ENCODE results near the gene RBL2. TPM values are rescaled to one million over a fixed set of nuclear protein-coding genes. Genes with fewer than 3 reads are reported as not detected.

The RBL2 gene
- total and polyA plus RNA-seq, 2 of the 8 experiments (the other 6 are each of a cell fraction or from before 2014, with no cell fraction given): 13.9 to 22.1 TPM

DNA sequence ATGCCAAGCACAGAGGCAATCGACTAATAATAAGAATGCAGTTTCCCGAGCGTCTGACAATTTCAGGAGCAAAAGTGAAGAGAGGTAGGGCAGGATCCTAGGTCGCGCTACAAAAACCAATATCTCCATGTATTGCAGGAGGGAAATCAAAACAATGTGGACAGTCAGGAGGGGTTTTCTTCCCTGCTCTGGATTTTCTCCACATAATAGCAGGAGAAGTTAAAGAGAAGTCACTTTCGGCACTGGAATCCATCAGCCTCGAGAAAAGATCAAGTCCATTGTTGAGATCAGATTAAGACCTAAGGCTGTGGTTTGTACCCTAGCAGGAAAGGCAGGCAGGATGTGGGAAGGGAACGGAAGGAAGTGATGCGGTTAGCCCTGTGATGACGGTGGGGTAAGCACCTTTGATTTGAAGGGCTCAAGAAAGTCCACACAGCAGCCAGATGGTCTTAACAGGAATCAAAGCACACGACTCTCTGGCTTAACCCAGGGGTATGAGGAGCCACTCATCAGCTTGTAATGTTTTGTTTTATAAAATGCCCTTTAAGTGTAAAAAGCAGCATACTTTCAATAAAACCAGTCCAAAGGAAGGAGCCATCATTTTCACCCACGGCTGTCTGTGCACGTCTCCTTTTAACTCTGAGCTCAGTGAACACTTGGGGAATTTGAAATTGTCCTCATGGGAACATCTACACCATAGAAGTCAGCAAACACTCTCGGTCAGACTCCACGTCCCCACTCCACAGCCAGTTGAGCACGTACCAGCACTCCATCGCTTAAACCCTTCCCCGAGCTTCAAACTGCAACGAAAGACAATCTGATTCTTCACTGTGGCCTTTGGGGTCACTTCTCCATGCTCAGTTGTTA lies 84.5 kb downstream of the RBL2 start:
- no peak overlapping the region for H2BK20ac ChIP-seq (ENCODE audit: low read length)
- H2BK5ac ChIP-seq (ENCODE audit: low read depth, low read length): no peak overlapping the region
- 89% methylated on average over 19 of the region's 19 CpGs; no CpG with 5 or more reads in 1 of the 2 experiments for WGBS, 2 experiments (ENCODE audit: extremely low coverage in 1 of 2, insufficient coverage in 1 of 2, insufficient read length in 1 of 2, insufficient replicate concordance in 2 of 2, low coverage in 1 of 2, low lambda C conversion rate in 2 of 2, missing lambda C conversion rate in 1 of 2)
- no peaks in the 10 kb centered on the region for H3K4me1 ChIP-seq (replicated peaks in 1 of 4; ENCODE audit: control insufficient read depth in 3 of 4, insufficient read depth in 4 of 4, low read length in 3 of 4)
- H3K4ac ChIP-seq (replicated peaks; ENCODE audit: insufficient read length, low read depth, low read length): no peak overlapping the region
- H3K27me3 ChIP-seq (replicated peaks in 1 of 4; ENCODE audit: control insufficient read depth in 3 of 4, extremely low read depth in 1 of 4, insufficient read depth in 3 of 4, low read length in 3 of 4): no peaks in the 10 kb centered on the region
- H4K5ac ChIP-seq (ENCODE audit: insufficient read length, low read depth, low read length): no peak overlapping the region
- H2BK12ac ChIP-seq (ENCODE audit: low read depth, low read length): no peak overlapping the region
- POLR2A ChIA-PET (ENCODE audit: partially characterized antibody): no interaction called here
- DNase-seq (ENCODE audit: low read depth in 1 of 2, low spot score in 2 of 2) (no peak), FAIRE-seq (no peak)
- no peak overlapping the region for H3K27ac ChIP-seq (ENCODE audit: low read depth, low read length)
- no peak overlapping the region for H3K4me3 ChIP-seq (ENCODE audit: extremely low read depth in 1 of 4, insufficient read depth in 2 of 4, low read depth in 3 of 4, low read length in 4 of 4)
- H3K36me3 ChIP-seq (ENCODE audit: control insufficient read depth in 2 of 4, insufficient read depth in 4 of 4, low read length in 3 of 4): no peaks in the 10 kb centered on the region
- no peak overlapping the region for H3K56ac ChIP-seq (replicated peaks; ENCODE audit: insufficient read length, low read depth, low read length)
- H4K20me1 ChIP-seq (replicated peaks in 1 of 2; ENCODE audit: control insufficient read depth in 1 of 2, insufficient read depth in 2 of 2, low read length in 2 of 2): no peaks in the 10 kb centered on the region
- H3K9me3 ChIP-seq (ENCODE audit: insufficient read depth in 2 of 2, low read depth in 1 of 2, low read length in 1 of 2): peaks cover 0 to under 1% of the 10 kb centered on the region in 2 experiments; a peak in 2 of 4 replicates
- no peaks in the 10 kb centered on the region for H3K23me2 ChIP-seq (ENCODE audit: low read depth, low read length)
- H2BK120ac ChIP-seq (replicated peaks; ENCODE audit: low read depth, low read length): no peak overlapping the region
- H3K4me2 ChIP-seq (ENCODE audit: insufficient read depth in 1 of 2, low read depth in 2 of 2, low read length in 2 of 2): no peak overlapping the region
- no peak for TF ChIP-seq CTBP2 (IDR thresholded peaks at IDR 0.05; ENCODE audit: borderline replicate concordance, insufficient read depth, insufficient read length, low read length)
- no peak for TF ChIP-seq KDM4A (IDR thresholded peaks at IDR 0.05; ENCODE audit: low read depth, low read length, severe bottlenecking)
- no peak for TF ChIP-seq RNF2 (IDR thresholded peaks at IDR 0.05; ENCODE audit: borderline replicate concordance, low read depth, low read length, missing control alignments, poor library complexity, severe bottlenecking)
- no peak for TF ChIP-seq POLR2AphosphoS5 (IDR thresholded peaks at IDR 0.05; ENCODE audit: low read depth, low read length)
- TF ChIP-seq CHD1 (IDR thresholded peaks at IDR 0.05; ENCODE audit: low read depth, low read length): no peak
- no peaks in the 10 kb centered on the region for H3K79me2 ChIP-seq (ENCODE audit: control insufficient read depth in 1 of 2, insufficient read depth in 2 of 2, low read length in 2 of 2)
- H3K9ac ChIP-seq (replicated peaks in 1 of 4; ENCODE audit: extremely low read depth in 1 of 4, low read depth in 3 of 4, low read length in 3 of 4): no peak overlapping the region
- 0 out of 2 replicates have a peak overlapping the region, but pooled peaks have one; percentile 49 for H2AFZ ChIP-seq (ENCODE audit: low read length)
- no peak overlapping the region for H4K8ac ChIP-seq (ENCODE audit: extremely low read depth, insufficient read depth, low read length)
- no peak overlapping the region for H3K18ac ChIP-seq (ENCODE audit: extremely low read depth, low read length)
- H4K91ac ChIP-seq (replicated peaks; ENCODE audit: insufficient read length, low read length): no peak overlapping the region
- H3K79me1 ChIP-seq (ENCODE audit: low read depth, low read length): no peaks in the 10 kb centered on the region
- CTCF ChIA-PET (ENCODE audit: partially characterized antibody): interaction anchor here (1.3 to 1.4 kb wide), 2 partner anchors 9 to 15 kb away, joined by 3 to 6 read pairs; no protein-coding TSS in a partner anchor
- no peak overlapping the region for H3K23ac ChIP-seq (ENCODE audit: insufficient read length)
- no peak overlapping the region for H2BK15ac ChIP-seq (ENCODE audit: low read length)
- no peak overlapping the region for H3K14ac ChIP-seq (ENCODE audit: insufficient read length)
- no peak overlapping the region for H2AK5ac ChIP-seq (ENCODE audit: low read depth, low read length)
